22Rv1 (cell line): ENCODE results near the gene PIN4.
A peak's percentile ranks its signal among the peaks of the same experiment; 100 is the strongest.
"Not testable (repeated sequence)": the region's sequence is repeated elsewhere in the genome, so short reads cannot be mapped to it uniquely, and the experiment has no call there.

Source experiments
- H3K27ac ChIP-seq: fragments of 450-650 bp; 2 replicates; pipeline ENCODE4 v1.5.1; 2017
- ZFX ChIP-seq: fragments of 450-650 bp; IDR thresholded peaks from 2 replicates; pipeline ENCODE4 v1.6.1; 2017; ENCODE audit warnings: antibody characterized with exemption, borderline replicate concordance
- TF ChIP-seq, protein P1 (sequence below): fragments of 450-650 bp; IDR thresholded peaks from 2 replicates; pipeline ENCODE4 v1.5.1; 2017; ENCODE audit warnings: mild to moderate bottlenecking

Gene PIN4

DNA sequence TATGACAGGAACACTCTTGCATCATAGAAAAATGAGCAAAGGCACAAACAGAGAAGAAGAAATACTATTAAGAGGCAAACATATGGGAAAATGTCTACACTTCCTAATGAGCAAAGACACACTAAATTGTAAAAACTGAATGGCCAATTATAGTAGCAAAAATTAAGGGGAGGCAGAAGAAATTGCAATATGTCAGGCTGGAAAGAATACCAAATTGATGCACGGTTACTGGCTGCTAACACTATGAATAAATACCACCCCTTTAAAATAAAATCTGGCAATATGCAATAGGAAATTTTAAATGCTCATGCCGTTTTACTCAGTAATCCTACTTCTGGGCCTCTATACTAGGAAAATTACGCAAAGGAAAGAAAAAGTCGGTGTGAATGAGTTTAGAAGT, 16.0 kb upstream of the PIN4 start:
- no peak overlapping the region for H3K27ac ChIP-seq

DNA sequence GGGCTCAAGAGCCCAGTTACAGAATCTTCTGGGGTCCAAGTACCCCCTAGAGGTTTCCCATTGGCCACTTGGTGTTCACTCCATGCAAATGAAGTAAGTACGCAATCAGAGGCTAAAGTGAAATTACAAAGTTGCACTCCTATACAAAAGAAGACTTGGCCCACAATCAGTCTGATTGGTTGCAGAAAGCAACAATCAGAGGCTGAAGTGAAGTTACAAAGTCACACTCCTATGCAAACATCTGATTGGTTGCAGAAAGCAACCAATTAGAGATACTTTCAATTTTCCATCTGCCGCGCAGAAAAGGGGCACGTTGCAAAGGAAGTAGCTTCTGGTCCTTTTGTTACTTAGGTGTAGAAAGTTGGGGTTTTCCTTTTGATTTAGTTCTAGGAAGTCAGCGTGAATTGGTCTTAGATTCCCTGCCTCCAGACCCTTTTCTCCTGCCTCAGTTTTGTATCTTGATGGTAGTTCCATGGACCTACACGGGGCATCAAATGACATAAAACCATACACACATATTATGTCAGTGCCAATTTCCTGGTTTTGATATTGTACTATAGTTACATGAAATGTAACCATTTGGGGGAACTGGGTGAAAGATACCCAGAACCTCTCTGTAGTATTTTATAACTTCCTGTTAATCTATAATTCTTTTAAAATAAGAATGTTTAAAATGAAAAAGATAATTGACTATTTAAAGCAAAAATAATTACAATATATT, 12.4 kb upstream of the PIN4 start:
- TF ChIP-seq, protein P1, sequence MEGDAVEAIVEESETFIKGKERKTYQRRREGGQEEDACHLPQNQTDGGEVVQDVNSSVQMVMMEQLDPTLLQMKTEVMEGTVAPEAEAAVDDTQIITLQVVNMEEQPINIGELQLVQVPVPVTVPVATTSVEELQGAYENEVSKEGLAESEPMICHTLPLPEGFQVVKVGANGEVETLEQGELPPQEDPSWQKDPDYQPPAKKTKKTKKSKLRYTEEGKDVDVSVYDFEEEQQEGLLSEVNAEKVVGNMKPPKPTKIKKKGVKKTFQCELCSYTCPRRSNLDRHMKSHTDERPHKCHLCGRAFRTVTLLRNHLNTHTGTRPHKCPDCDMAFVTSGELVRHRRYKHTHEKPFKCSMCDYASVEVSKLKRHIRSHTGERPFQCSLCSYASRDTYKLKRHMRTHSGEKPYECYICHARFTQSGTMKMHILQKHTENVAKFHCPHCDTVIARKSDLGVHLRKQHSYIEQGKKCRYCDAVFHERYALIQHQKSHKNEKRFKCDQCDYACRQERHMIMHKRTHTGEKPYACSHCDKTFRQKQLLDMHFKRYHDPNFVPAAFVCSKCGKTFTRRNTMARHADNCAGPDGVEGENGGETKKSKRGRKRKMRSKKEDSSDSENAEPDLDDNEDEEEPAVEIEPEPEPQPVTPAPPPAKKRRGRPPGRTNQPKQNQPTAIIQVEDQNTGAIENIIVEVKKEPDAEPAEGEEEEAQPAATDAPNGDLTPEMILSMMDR, result no peak
- TF ChIP-seq ZFX, result no peak
- H3K27ac ChIP-seq, result no peak overlapping the region

More for the DNA sequence above, 16.0 kb upstream of the PIN4 start:
- TF ChIP-seq, protein P1, result no peak
- TF ChIP-seq ZFX, result no peak

DNA sequence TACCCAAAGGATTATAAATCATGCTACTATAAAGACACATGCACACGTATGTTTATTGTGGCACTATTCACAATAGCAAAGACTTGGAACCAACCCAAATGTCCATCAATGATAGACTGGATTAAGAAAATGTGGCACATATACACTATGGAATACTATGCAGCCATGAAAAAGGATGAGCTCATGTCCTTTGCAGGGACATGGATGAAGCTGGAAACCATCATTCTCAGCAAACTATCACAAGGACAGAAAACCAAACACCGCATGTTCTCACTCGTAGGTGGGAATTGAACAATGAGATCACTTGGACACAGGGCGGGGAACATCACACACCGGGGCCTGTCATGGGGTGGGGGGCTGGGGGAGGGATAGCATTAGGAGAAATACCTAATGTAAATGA, 5.3 kb upstream of the PIN4 start:
- H3K27ac ChIP-seq, result not testable (repeated sequence)

DNA sequence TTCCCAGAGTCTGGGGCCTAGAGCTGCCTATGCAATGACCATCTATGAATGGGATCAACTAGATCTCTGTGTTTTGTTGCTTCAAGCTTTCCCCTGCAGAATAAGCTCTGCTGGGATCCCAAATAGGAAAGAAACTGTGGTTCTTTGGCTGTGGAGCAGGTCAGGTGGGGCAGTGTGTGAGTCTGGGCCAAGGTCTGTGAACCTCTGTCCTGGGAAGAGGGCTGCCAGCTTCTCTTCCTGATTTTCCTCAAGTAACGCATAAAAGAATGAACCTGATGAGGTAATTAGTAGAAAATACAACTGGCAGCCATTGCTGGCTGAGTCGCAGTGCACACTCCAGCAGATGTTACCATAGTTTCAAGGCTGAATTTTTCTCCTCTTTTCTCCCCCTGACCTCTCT, 4.6 kb upstream of the PIN4 start:
- H3K27ac ChIP-seq, result no peak overlapping the region
- TF ChIP-seq, protein P1, result no peak
- no peak for TF ChIP-seq ZFX

DNA sequence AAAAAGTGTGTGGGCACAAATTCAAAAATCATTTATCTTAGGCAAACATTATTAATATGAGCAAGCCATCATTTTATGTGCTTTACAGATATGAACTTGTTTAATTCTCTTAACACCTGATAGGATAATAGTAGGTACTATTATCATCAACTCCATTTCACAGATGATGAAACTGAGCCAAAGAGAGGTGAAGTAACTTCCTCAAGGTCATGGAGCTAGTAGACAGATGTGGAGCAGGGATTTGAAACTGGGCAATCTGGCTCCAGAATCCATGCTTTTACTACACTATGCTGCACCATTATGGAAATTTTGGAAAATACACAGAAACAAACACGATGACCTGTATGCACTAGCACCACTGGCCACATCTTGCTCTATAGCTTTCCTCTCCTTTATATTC, 1.0 kb upstream of the PIN4 start:
- TF ChIP-seq, protein P1, result no peak
- TF ChIP-seq ZFX, result no peak
- H3K27ac ChIP-seq, result peak overlapping the region; percentile 76

DNA sequence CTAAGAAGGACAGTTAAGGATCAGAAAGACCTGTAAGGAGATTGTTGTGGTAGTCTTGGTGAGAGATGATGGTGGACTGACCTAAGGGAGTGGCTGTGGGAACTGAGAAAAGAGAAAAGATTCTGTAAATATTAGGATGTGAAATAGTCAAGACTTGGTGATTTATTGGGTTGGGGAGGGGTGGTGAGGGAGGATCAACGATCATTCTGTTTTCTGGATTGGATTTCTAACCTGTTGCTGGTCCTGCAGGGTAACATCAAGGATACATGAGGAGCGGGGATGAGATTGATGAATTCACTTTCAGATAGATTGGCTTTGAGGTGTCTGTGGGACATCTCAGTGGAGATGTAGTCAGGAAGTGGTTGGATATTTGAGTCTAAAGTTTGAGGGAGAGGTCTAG, 1.4 kb downstream of the PIN4 start:
- TF ChIP-seq, protein P1, result no peak
- no peak for TF ChIP-seq ZFX
- H3K27ac ChIP-seq, result no peak overlapping the region

DNA sequence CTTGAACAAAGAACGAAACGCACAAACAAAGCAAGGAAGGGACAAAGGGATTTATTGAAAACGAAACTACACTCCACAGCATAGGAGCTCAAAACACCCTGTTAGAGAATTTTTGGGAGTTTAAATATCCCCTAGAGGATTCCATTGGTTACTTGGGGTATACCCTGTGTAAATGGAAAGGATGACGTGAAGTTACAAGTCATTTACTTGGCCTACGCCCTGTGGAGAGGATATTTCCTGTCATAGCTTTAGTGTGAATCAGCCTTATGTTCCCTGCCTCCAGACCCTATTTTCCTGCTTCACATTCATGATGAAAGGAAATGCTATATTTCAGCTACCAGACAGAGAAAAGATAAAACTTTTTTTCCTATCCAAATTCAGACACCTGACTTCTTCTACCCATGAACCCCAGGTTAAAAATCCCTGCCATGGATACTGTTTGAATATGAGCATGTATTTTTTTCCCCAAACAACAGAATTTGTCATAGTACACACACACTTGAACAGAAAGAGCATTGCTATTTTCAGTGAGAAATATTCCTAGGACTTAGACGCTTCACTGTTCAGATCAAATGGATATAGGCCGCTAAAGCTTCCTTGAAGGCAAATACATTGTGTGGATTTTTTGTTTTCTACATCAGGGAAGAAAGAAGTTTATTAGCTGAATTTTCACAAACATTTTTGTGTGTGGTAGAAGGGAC, 20.4 kb downstream of the PIN4 start:
- H3K27ac ChIP-seq, result no peak overlapping the region
- no peak for TF ChIP-seq ZFX
- TF ChIP-seq, protein P1, result no peak
